Calu3 (cell line): Measurements from ENCODE around the gene CES4A. TPM values are rescaled to one million over a fixed set of nuclear protein-coding genes. Genes with fewer than 3 reads are reported as not detected.
A peak's percentile ranks its signal among the peaks of the same experiment; 100 is the strongest.
"Not testable (repeated sequence)": the region's sequence is repeated elsewhere in the genome, so short reads cannot be mapped to it uniquely, and the experiment has no call there.

Experiments
- BruUV-seq: library from RNA; stranded (reverse); fragments of 400-500 nt; replicated peaks from 2 replicates; lab custom pipeline; 2021; lab: Mats Ljungman, UMichigan
- CTCF ChIA-PET: fragments of 300-600 bp; sonication (Branson Sonifier 250); formaldehyde crosslinking; loops from one replicate; lab custom pipeline; 2022; ENCODE audit warnings: antibody characterized with exemption; lab: Charles Lee
- DNase-seq: peaks from one replicate; pipeline ENCODE4 v3.0.0; 2022
- H3K27ac Mint-ChIP-seq: one replicate; pipeline ENCODE4 v1.8.0; 2022; ENCODE audit warnings: mixed read lengths; ENCODE audit not compliant: unreplicated experiment
- H3K27me3 Mint-ChIP-seq: one replicate; pipeline ENCODE4 v1.8.0; 2022; ENCODE audit warnings: mixed read lengths; ENCODE audit not compliant: unreplicated experiment
- H3K36me3 Mint-ChIP-seq: one replicate; pipeline ENCODE4 v1.8.0; 2022; ENCODE audit warnings: mild to moderate bottlenecking, moderate library complexity, mixed read lengths; ENCODE audit not compliant: insufficient read depth, unreplicated experiment
- H3K4me1 Mint-ChIP-seq: one replicate; pipeline ENCODE4 v1.8.0; 2022; ENCODE audit warnings: mild to moderate bottlenecking, low read depth, mixed read lengths; ENCODE audit not compliant: unreplicated experiment
- H3K4me3 Mint-ChIP-seq: one replicate; pipeline ENCODE4 v1.8.0; 2022; ENCODE audit warnings: mild to moderate bottlenecking, low read depth, moderate library complexity, mixed read lengths; ENCODE audit not compliant: unreplicated experiment
- H3K9me3 Mint-ChIP-seq: one replicate; pipeline ENCODE4 v1.8.0; 2022; ENCODE audit warnings: low read depth, mixed read lengths; ENCODE audit not compliant: unreplicated experiment
- CTCF ChIP-seq: fragments of 200-600 bp; IDR thresholded peaks from one replicate; pipeline ENCODE4 v1.8.0; 2022; ENCODE audit warnings: antibody characterized with exemption; ENCODE audit not compliant: unreplicated experiment
- intact Hi-C: fragments of 100-400 bp; cut with micrococcal nuclease; formaldehyde crosslinking; loops from one replicate; pipeline ENCODE4 v1.10.0; 2022; ENCODE audit not compliant: unreplicated experiment
- total RNA-seq: library from RNA; stranded (reverse); gene quantifications from 2 replicates; pipeline ENCODE4 v1.2.3, GENCODE V29; 2022

Gene CES4A
- total RNA-seq, 1 experiment from 2014 or later, result not detected

GRCh38 chr16:67040906-67041305, 52.5 kb downstream of the CES4A start:
- Mint-ChIP-seq H3K27ac (peak overlapping the region; percentile 28), H3K9me3 (no peaks in the 10 kb centered on the region), H3K27me3 (no peaks in the 10 kb centered on the region), H3K4me1 (peaks cover 16% of the 10 kb centered on the region), H3K36me3 (peaks cover 27% of the 10 kb centered on the region), H3K4me3 (no peak overlapping the region)
- no TSS peak for BruUV-seq
- intact Hi-C loops, result no loop called here
- no peak for DNase-seq
- CTCF ChIA-PET, result interaction anchor here (0.7 kb wide), 1 partner anchor 10 kb away, joined by 7 read pairs; no protein-coding TSS in a partner anchor
- TF ChIP-seq CTCF, result no peak

- H3K27ac Mint-ChIP-seq, result not testable (repeated sequence)
Measured at GRCh38 chr16:67041520-67041919, 53.1 kb downstream of the CES4A start.

GRCh38 chr16:67043420-67043819, 55.0 kb downstream of the CES4A start:
- CTCF ChIA-PET, result interaction anchor here (1.5 kb wide), 1 partner anchor 30 kb away, joined by 5 read pairs; no protein-coding TSS in a partner anchor
- BruUV-seq, result no TSS peak

More at GRCh38 chr16:67041520-67041919, 53.1 kb downstream of the CES4A start:
- BruUV-seq, intact Hi-C loops, DNase-seq, H3K9me3 Mint-ChIP-seq, H3K4me3 Mint-ChIP-seq, H3K27me3 Mint-ChIP-seq: not testable (repeated sequence)
- CTCF ChIA-PET, result interaction anchor here (0.6 to 0.7 kb wide), 4 partner anchors 10 to 385 kb away, joined by 3 to 7 read pairs (median 4); partner anchors contain the start of gene NOL3
- peaks cover 29% of the 10 kb centered on the region for H3K36me3 Mint-ChIP-seq
- peaks cover 12% of the 10 kb centered on the region for H3K4me1 Mint-ChIP-seq

DNA sequence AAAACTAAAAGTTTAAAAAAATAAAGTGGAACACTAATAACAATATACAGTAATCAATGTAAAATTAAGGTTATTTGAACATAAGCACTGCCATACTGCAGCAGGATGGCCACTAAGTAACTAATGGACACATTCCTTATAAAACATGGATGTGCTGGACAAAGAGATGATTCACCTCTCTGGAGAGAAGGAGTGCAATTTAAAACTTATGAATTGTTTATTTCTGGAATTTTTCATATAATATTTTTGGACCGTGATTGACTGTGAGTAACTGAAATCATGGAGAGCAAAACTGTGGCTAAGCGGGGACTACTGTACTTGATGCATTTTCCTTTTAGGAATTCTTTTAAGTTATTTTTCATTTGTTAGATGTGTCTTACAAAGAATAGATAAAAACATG, 62.4 kb downstream of the CES4A start:
- no peak for TF ChIP-seq CTCF
- intact Hi-C loops, result no loop called here
- Mint-ChIP-seq H3K4me3 (no peak overlapping the region), H3K36me3 (peaks cover 39% of the 10 kb centered on the region), H3K4me1 (peaks cover 3% of the 10 kb centered on the region), H3K27ac (no peak overlapping the region), H3K27me3 (no peaks in the 10 kb centered on the region), H3K9me3 (no peaks in the 10 kb centered on the region)
- CTCF ChIA-PET, result no interaction called here
- no TSS peak for BruUV-seq
- DNase-seq, result no peak

More at GRCh38 chr16:67043420-67043819, 55.0 kb downstream of the CES4A start:
- no peak overlapping the region for H3K27ac Mint-ChIP-seq
- DNase-seq, result no peak
- H3K4me3 Mint-ChIP-seq, result no peak overlapping the region
- intact Hi-C loops, result no loop called here
- no peak for TF ChIP-seq CTCF
- no peaks in the 10 kb centered on the region for H3K27me3 Mint-ChIP-seq
- peaks cover 12% of the 10 kb centered on the region for H3K4me1 Mint-ChIP-seq
- H3K9me3 Mint-ChIP-seq, result no peaks in the 10 kb centered on the region
- peaks cover 34% of the 10 kb centered on the region for H3K36me3 Mint-ChIP-seq

DNA sequence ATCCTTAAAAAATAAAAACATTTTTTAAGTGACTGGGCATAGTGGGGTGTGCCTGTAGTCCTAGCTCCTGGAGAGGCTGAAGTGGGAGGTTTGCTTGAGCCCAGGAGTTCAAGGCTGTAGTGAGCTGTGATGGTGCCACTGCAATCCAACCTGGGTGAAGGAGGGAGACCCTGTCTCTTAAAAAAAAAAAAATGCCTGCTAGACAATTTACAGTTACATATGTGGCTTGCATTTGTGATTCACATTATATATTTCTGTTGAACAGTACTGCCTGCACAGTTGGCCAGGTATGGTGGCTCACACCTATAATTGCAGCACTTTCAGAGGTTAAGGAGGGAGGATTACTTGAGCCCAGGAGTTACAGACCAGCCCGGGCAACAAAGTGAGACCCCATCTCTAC, 64.0 kb downstream of the CES4A start:
- no peaks in the 10 kb centered on the region for H3K9me3 Mint-ChIP-seq
- intact Hi-C loops, result no loop called here
- peaks cover 32% of the 10 kb centered on the region for H3K36me3 Mint-ChIP-seq
- BruUV-seq, result no TSS peak
- peaks cover 11% of the 10 kb centered on the region for H3K4me1 Mint-ChIP-seq
- CTCF ChIA-PET, result no interaction called here
- no peak for TF ChIP-seq CTCF
- no peak overlapping the region for H3K27ac Mint-ChIP-seq
- DNase-seq, result no peak
- H3K4me3 Mint-ChIP-seq, result no peak overlapping the region
- H3K27me3 Mint-ChIP-seq, result no peaks in the 10 kb centered on the region
